Amygdala (tissue), 56 donors: ENCODE data around the gene ADARB2.
"Not testable (repeated sequence)": the region's sequence is repeated elsewhere in the genome, so short reads cannot be mapped to it uniquely, and the experiment has no call there.

Source experiments
- DNase-seq, 56 donors: peaks; one replicate each; lab custom pipeline; 2025; lab: John Stamatoyannopoulos, UW

Gene ADARB2

DNA sequence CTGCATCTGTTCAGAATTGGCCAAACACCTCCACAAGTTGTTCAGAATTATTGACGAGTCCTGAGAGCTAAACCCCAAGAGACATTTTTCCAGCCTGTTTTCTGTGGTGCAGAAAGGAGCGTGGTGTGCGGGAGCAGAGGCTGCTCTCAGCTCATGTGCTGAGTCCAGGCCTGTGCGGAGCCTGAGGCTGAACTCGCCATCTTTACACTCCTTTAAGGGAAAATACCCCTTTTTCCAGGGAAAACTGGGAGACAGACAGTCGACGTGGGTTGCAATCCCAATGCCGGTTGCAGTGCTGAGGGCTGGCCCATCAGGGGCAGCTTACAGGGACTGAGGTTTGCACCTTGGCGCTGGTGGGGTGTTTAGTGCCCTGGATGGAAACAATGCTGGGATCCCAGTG is 112.2 kb downstream of the ADARB2 start:
- no peak for DNase-seq

DNA sequence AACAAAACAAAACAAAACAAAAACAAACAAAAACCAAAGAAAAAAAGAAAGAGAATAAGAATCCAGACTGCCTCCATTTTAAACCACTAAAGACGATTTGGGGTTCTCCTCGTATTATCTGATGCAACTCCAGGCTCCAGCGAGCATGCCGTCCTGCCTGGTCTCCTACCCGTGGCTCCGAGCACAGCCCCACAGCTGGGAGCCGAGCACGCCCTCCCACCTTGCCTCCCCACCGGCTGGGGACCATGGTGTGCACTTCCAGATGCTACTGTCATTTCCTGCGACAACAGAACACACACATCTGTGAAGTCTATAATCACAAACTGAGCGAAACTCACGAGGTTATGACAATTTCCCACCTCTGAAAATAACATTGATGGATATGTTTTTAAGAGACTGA is 113.1 kb downstream of the ADARB2 start:
- no peak for DNase-seq

DNA sequence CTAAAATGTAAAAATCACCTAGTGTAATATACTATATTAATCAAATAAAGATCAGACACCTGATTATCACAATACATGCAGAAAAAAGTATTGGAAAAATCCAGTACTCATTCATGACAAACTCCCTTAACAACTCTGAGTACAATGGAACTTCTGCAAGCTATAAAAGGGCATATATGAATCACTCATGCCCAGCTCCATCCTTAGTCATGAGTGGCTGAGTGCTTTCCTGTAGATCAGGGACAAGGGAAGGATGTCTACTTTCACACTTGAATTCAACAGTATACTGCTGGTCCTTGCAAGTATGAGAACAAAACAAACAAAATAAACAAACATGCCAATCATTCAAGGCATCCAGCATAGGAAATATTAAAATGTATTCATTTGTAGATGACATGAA is 116.5 kb downstream of the ADARB2 start:
- DNase-seq: no peak

DNA sequence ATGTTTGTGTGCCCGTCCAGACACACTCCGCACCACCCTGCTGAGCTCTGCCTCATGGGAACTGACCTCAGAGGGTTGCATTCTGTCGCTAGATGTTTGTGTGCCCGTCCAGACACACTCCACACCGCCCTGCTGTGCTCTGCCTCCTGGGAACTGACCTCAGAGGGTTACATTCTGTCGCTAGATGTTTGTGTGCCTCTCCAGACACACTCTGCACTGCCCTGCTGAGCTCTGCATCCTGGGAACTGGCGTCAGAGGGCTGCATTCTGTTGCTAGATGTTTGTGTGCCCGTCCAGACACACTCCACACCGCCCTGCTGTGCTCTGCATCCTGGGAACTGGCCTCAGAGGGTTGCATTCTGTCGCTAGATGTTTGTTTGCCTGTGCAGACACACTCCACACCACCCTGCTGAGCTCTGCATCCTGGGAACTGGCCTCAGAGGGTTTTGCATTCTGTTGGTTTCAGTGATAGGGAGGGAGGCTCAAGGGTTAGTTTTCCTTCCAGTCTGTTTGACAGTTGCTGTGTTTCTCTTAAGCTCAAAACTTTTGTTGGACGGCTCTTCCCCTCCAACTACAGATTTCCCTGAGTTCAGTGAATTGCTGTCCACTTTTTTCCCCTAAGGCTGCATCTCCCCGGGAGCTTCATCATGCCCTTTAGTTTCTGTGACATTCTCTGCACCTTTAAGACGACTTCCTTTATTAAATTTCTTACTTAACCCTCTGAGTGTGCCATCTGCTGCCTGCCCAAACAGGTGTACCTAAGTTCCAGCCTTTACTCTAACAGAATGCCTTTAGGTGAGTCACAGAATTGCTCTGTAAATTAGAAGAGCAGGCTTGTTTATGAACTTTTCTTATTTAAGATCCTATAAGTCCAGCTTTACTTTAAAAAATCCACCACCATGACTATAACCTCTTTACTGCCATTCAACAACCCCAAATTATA is 119.7 kb downstream of the ADARB2 start:
- not testable (repeated sequence) for DNase-seq

DNA sequence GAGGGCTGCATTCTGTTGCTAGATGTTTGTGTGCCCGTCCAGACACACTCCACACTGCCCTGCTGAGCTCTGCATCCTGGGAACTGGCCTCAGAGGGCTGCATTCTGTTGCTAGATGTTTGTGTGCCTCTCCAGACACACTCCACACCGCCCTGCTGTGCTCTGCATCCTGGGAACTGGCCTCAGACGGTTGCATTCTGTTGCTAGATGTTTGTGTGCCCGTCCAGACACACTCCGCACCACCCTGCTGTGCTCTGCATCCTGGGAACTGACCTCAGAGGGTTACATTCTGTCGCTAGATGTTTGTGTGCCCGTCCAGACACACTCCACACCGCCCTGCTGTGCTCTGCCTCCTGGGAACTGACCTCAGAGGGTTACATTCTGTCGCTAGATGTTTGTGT is 120.6 kb downstream of the ADARB2 start:
- not testable (repeated sequence) for DNase-seq

DNA sequence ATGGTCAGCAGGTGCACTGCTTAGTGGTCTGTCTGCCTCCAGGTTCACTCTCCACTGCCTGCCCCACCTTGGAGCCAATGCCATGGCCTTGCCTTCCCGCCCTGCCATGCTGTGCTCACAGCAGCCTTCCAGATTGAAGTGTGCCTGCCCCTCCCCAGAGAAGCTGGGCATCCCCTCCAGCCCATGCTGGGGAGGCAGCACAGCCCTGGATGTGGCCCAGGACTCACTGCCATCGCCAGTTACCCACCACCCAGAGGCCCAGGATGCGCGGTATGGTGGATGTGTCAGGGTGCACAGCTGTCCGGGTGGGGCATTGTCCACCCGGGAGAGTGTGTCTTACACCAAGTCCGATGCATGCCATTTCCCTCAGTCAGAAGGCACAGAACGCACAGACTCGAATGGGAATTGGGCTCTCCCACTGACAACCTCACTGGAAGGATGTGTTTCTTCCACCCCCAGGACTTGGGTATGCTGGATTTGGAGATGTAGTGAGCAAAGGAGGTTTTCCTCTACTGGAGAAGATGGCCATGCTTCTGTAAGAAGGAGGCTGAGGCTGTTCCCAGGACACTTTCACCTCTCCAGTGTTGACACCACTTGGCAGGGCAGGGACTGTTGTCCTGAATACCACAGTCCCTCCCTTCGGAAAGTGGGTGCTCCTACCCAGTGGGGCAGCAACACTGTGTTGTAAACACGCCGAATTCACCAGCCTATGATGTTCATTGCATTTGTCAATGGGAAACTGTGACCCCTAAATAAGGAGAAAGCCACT is 122.0 kb downstream of the ADARB2 start:
- DNase-seq: no peak

DNA sequence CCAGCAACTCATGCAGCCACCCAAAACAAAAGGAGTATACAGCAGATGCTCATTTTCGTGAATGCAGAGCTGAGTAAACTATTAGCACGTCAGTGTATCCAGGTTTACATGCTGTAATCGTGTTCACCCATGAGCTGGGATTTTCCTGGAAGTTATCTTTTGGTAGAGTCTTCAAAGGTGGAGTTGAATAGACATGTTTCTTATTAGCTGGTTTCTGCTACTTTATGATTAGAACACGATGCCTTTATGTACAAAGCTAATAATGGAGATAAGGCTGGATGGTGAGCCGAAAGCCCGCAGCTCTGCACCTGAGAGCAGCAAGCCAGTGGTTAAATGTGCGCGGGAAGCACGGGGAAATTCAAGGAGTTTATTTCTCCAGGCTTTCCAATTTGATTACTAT is 123.8 kb downstream of the ADARB2 start:
- no peak for DNase-seq

DNA sequence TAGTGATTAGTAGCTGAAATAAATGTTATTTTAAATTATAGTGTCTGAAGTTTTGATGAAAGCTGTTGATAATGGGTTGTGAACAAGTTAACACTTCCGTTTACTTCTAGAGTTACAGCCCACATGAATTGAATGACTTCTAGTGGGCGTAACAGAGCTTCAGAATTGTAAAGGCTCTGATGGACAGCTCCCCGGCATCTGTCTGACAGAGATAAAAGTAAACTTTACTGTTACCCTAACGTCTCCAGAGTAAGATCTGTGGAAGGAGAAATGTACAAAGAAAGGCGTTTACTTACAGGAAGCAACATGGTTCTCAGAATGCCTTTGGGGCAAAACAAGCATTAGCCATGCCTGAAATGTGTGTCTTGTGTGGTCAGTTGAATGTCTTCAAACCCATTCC is 124.4 kb downstream of the ADARB2 start:
- no peak for DNase-seq

DNA sequence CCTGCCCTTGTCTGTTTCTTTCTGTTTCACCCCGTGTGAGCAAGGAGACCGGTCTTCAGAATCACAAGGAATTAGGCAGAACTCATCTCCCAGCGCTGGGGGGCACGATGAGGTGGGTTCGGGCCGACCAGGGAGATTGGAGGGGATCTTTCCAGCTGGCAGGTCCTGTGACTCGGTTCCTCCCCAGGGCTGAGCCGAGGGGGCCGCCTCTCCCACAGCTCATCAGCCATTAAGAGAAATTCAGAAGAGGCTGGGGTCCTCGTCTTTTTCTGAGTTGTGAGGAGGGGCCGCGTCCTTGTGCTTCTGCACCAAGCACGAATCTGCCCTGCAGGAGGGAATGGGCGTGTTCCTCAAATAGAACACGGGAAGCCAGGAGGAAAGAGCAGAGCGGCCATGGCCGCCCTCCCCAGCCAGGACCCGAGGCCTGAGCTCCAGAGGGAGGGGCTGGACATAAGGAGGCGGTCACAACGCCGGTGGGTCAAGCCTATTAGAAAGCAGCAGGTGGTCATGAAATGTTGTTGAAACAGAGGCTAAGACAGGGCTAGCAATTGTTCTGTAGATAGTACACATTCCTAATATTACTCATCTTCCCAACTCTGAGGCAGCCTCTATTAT is 125.3 kb downstream of the ADARB2 start:
- DNase-seq: no peak

DNA sequence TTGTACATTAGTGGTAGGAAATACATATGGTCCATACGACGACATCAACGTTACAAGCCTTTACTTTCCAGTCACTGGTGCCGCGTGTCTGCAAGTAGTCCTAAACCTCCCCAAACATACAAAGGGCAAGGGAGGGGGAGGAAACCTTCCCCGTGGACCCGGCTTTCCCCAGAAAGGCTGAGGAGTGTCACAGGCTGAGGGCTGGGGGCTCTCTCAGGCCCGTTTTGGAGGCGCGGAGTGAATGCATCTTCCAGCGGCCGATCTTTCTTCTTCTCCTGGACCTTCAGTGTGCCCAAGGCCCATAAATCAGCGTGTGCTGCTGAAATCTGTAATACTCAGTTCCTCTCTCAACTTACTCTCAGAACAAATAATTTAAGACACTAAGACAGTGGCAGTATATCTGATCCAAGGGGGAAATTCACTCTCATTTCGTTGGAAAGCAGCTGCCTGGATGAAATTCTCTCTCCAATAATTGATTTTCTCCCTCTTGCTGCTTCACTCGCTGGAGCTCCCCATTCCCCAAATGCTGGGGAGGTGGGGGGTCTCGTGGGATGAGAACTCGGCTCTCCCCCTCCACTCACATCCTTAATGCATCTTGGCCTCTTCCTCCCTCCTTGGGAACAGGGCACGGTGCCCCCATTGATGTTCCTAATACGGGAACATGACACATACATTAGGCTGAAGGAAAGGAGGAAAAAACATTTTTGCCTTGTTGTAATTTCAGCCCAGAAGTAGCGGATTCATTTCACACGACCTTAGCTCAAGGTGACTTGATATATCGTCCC is 126.1 kb downstream of the ADARB2 start:
- no peak for DNase-seq

DNA sequence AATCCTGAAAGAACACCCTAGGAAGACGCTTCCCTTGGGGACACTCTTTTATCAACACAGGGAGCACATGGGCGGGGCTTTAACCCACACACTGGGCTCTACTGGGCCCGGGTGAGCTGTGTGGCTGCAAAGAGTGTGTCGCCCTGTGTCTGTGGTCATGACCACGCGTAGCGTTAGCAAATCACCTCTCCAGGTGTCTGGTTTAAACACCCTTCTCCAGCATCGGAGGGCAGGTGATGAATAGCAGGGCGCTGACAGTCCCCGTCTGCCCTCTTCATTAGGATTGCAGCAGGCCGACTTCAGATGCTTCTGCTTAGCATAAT is 127.7 kb downstream of the ADARB2 start:
- DNase-seq: no peak

DNA sequence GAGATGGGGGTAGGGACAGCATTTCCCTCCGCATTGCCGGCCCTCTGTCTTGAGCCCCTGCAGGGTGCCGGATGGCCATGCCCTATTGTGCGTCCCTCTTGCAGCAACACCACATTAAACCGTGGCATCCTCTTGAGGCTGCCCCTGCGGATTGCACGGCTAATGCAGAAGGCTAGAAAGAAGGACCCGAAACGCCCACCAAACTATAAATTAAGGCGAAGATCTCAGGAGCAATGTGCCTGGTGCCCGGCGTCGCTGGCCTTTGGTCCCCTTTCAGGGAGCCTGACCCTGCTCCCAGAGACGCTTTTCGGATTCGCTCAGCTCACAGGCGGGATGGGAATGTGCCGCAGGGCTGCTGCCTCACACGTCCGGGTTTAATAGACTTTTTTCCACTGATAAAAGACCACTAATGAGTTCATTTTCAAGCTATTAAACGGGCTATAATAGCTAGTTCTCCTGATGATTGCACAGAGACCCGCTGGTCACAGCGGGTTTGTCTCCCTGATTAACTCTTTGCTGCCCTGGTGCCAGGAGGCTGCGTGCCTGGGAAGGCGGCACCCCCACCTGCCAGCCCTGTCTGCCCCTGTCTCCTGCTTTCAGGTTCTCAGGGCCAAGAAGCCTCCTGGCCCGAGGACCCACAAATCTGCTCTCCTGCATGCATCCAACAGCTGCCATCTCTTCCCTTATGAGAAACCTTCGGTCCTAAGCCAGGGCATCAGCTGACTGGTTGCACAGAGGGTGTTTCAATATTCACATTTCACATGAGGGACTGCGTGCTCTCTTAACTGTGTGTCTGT is 128.3 kb downstream of the ADARB2 start:
- DNase-seq: no peak

DNA sequence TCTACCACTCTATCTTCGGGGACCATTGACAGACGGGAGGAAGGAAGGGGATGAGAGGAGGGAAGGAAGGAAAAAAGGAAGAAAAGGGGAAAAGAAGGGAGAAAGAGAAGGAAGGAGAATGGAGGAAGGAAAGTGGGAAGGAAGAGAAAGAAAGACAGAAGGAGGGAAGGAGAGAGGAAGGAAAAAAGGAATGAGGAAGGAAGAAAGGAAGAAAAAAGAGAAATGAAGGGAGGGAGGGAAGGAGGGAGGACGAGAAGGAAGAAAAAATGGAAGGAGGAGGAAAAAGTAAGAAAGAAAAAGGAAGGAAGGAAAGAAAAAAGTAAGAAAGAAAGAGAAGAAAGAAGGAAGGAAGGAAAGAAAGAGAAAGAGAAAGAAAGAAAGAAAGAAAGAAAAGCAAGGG is 128.9 kb downstream of the ADARB2 start:
- DNase-seq: no peak

DNA sequence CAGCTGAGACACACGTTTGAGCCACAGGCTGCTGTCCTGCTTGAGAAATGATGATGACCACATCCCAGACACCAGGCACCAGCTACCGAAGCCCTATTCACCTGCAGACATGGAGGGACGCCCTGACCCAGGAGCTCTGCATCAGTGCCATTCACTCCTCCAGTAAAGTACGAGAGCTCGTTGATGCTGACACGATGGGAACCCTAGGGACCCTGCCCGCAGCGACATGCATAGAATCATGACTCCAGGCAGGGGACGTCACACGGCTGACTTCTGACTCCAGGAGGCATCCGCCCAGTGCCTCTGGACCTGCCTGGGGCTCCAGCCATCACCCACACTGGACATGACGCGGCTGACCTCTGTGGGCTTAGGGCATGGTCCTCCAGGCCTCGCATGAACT is 129.9 kb downstream of the ADARB2 start:
- DNase-seq: no peak

DNA sequence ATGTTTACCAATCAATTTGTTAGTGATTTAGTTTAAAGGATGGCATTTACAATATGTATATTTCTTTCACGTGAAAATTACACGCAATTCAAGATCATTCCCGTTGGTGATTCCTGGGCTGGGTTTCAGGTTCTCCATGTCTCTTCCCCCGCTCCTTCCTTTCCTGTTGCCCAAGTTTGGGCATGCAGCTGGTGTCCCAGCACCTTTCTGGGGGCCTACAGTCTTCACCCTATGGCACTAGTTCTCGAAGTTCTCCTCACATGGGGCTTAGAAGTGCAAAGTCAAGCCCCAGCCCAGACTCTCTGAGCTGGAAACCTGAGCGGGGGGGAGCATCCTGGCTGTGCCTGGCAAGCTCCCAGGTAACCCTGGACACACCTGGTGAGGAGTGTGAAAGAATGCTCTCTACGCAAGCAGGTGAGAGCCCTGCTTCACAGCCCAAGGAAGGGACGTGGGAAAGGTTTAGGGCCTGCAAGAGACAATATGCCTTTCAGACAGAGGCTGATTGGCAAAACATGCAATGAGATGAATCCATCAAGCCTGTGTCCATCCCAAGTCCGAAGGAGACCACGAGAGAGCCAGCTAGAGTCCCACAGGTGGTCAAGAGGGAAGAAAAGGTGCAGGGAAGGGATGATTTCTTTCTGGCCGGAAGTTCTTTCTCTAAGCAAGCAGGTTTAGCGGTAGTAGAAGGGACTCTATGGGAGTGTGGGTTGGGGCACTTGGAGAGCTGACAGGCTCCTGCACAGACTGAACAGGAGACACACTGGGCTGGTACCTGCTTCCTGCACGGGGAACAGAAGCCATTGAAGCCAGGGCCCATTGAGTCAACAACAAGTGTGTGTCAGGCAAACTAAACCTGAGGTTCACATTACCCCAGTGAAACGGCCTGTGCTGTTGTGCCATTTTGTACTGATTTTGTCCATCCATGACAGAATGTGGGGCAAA is 131.1 kb downstream of the ADARB2 start:
- no peak for DNase-seq

DNA sequence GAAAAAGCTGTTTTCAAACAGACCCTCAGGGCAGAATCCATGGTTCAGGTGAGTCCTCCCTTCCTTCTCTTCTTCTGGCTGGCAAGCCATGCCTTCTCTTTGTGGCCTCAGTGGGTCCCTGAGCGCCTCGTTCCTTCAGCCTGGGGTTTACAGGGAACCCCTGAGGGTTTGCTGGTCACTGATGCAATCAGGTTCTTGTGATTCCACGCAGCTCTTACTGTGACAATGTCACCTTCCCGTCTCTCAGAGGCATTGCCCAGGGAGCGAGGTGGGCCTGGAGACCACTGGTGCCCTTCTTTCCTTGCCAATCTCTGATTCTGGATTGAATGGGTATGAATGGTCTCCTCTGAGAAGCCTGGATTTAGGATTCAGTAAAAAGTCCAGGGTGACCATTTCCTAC is 132.2 kb downstream of the ADARB2 start:
- DNase-seq: no peak

DNA sequence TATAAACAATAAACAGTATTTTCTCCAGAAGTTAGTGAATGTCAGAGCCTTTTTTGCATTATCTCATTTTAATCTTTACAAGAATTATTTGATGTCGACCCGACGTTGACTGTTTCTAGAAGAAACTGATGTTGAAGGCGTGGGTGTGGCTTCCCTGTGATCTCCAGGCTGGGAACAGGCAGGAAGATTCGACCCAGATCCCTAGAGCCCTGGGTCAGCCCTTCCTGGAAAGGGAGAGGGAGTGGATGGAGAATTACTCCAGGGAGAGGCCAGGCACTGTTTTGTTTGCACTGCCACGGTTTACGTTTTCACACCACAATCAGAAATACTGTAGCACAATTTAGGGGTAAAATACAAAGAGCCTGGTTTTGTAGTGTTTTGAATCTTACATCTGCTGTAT is 133.1 kb downstream of the ADARB2 start:
- DNase-seq: no peak

DNA sequence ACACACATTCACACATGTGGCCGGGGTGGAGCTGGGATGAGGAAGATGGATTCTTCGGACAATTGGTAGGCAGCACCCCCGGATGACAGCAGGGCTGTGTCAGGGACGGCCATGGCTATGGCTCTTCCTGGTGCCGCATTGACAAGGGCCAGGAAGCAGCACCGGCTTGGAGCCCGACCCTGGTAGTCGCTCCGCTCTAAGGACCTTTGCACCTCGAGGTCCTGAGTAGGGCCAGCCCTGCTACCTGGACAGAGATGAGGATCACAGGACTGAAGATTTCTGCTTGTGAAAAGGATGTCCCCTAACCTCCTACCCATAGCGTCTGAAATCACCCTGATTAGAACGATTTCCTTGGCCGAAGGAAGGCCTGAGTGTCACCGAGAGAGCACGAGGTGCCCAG is 134.1 kb downstream of the ADARB2 start:
- DNase-seq: no peak

DNA sequence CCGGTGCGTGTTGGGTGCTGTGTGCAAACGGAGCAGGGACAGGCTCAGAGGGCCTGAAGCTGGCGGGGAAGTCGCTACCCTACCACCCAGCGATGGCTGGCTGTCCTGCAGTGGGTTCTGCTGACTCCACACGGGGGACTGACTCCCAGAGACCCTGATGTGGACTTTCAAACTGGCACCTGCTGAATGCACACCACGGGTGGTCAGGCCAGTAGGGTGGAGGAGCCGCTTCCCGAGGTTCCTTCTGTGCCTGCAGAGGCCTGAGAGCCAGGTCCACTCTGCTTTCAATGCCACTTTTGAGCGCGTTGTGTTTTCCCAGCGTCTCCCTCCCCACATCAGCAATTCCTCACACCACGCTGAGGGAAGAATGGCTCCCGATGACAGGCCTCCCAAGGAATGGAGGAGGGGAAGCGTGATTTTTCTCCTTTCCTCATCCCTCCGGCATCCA is 135.3 kb downstream of the ADARB2 start:
- no peak for DNase-seq
